Measurements from ENCODE around the gene LGALSL.
A peak's percentile ranks its signal among the peaks of the same experiment; 100 is the strongest.
"Not testable (repeated sequence)": the region's sequence is repeated elsewhere in the genome, so short reads cannot be mapped to it uniquely, and the experiment has no call there.

The LGALSL gene

GRCh38 chr2:64442801-64443429, 11.0 kb upstream of the LGALSL start:
- DNase-seq: no peak

- not testable (repeated sequence) for DNase-seq
These were observed 8.0 kb upstream of the LGALSL start for GRCh38 chr2:64445970-64446369.

- DNase-seq: no peak
These were observed 6.5 kb upstream of the LGALSL start for GRCh38 chr2:64447317-64448040.

DNA sequence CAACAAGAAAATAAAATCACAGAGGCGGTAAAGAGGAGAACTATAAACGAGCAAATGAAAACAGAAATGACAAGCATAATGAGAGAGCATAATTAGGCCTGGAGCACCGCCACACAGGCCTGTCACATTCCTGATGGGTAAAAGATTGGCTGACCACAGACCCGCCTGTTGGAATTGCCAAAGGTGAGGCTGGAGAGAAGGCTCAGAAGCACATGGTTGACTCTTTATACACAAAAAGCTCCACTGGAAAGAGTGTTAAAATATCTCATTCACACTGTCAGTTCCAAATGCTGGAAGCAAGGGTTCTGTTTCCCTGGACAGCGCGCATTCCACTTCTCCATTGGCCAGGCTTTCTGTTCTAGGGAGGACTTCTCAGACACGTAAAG, 5.9 kb upstream of the LGALSL start:
- DNase-seq: no peak

- DNase-seq: no peak
These were observed 2.9 kb upstream of the LGALSL start for GRCh38 chr2:64451051-64451450.

DNA sequence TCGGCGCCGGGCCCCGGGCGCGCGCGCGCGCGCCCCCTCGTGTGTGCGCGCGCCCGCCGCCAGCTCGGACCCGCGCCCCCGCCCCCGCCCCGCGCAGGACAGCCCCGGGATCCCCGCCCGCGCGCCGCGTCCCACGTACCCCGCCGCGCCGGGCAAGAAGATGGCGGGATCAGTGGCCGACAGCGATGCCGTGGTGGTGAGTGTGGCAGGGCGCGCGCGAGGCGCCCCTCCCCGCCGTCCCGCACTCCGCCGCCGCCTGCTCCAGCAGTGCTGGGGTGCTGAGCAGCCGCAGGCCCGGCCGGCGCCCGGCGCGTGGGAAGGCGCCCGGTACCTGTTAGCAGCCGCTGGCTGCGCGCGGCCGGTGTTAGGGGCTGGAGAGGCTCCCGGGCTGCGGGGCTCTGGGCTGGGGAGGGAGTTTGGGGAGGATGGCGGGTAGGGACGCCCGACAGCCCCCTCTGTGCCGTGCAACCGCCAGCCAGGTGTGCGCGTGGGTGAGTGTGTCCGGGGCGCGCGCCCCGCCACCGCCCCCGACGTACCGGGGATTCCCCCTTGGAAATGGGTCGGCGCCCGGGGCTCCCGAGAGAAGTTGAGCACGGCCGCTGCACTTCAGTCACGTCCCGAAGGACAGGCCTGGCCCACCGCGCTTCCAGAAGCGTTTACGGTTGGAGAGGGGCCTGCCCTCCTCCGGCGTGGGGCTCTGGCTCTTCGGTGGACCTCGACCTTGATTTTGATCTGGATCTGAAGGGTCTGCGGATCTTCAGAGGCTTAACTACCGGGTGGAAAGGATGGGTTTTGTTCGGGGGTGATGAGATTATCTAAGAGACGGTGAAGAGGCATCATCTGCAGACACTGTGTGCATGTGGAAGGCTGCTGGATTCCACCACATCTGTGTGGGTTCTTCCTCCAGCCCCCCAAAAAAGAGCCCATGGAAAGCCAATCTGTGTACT, 697 bp downstream of the LGALSL start:
- peak; percentile 69 to 85 (median 82) for DNase-seq

GRCh38 chr2:64455545-64455944, 1.6 kb downstream of the LGALSL start:
- no peak for DNase-seq

DNA sequence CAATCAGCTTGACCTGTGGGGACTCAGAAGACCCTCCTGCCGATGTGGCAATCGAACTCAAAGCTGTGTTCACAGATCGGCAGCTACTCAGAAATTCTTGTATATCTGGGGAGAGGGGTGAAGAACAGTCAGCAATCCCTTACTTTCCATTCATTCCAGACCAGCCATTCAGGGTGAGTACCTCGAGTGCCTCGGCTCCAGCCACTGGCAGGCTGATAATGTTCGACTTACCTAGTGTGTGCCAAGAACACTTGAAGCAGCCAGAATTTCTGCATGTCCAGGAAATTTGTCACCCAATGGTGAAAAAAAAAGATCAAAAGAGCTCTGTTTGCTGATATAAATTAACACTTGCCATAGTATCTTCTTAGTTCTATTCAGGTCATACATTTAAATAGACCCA, 2.3 kb downstream of the LGALSL start:
- no peak for DNase-seq

- DNase-seq: peak in 1 of 3 experiments; percentile 26
These were observed 3.6 kb downstream of the LGALSL start for GRCh38 chr2:64457524-64457923.

DNA sequence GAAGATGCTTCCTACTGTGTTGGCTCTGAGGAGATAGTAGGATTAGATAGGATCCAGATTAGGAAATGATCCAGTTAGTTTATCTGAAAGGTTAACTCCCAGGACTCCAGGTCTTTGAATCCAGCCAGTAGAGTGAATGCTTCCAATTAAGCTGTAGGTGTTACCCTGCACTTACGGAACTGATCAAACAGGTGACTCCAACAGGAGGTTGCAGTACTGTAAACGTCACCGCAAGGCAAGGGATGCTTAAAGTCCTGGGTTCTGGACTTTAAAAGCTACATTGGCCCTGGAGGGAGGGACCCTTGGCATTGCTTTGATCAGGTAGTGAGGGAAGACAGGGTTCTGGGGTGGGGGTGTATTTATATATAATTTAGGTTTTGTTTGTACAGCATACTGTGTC, 5.6 kb downstream of the LGALSL start:
- DNase-seq: peak in 1 of 3 experiments; percentile 38

- no peak for DNase-seq
These were observed 6.4 kb downstream of the LGALSL start for GRCh38 chr2:64460330-64460729.

GRCh38 chr2:64461271-64462058, 7.5 kb downstream of the LGALSL start:
- DNase-seq: no peak

GRCh38 chr2:64462171-64462570, 8.2 kb downstream of the LGALSL start:
- DNase-seq: no peak

DNA sequence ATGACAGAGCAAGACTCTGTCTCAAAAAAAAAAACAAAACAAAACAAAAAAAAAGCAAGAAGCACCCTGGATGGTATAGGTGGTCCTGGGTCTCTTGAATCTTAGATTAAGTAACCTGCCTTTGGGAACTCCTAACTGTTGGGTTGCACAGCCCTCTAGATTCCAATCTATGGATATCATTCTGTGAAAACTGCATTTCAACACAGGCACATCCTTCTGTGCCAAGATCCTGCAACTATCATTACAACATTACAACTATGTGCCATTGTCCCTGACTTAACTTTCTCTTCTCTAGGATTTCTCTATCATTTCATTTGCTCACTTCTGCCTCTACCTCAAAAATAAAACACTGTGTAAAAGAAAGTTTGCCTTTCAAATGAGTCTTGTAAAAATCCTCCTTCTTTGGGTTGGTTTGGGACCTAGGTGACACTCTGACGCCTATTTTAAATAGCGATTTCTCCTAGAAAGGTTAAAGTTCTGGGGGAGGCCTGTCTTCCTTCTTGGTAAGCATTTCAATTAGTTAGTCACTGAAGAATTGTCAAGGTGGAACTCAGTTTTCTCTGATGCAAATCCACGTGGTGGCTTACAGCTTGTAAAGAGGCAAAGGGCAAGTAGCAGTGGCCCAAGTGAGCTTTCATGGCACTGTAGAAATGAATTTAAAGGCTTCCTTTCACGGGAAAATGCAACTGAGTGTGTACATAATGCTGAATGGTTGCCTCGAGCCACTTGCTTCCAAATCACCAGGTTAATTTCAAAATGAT, 9.2 kb downstream of the LGALSL start:
- DNase-seq: no peak

DNA sequence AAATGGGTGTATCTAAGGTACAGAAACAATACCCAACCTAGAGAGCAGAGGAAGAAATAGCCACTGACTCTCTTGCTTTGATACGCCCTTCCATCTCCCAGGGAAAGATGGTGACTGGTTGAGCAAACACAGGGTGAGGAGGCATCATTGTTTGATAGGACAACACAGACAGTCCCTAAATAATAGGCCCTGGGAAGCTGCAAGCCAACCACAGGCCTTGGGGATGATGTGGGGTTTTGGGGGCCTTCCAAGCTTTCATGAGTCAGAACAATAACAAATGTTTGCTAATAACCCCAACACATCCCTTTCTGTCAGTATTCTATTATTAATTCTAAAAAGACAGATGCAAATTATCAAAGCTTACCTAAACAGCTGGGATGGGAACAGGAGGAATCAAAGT, 9.8 kb downstream of the LGALSL start:
- DNase-seq: peak in 2 of 3 experiments; percentile 16 to 40

DNA sequence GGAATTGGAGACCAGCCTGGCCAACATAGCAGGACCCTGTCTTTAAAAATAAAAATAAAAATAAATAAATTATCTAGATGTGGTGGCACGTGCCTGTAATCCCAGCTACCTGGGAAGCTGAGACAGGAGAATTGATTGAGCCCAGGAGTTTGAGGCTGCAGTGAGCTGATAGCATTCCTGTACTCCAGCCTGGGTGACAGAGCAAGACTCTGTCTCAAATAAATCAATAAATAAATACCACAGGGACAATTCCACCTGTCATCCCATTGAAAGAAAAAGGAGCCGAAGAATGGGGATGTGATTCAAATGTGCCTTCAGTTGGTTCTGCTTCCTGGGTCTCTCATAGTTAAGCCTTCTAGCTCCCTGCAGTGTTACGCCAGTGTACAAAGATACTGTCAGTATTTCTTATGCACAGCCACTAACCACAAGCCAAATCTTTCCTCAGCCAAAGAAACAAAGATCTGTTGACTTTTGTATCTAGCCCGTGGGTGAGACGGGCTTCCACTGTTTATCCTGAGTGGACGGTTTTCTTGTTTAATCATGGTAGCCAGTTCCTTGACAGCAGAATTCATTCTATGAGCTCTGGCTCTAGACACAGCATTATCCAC, 12.6 kb downstream of the LGALSL start:
- DNase-seq: no peak

- no peak for DNase-seq
These were observed 13.3 kb downstream of the LGALSL start for GRCh38 chr2:64467096-64467843.

GRCh38 chr2:64469261-64469660, 15.3 kb downstream of the LGALSL start:
- DNase-seq: no peak

DNA sequence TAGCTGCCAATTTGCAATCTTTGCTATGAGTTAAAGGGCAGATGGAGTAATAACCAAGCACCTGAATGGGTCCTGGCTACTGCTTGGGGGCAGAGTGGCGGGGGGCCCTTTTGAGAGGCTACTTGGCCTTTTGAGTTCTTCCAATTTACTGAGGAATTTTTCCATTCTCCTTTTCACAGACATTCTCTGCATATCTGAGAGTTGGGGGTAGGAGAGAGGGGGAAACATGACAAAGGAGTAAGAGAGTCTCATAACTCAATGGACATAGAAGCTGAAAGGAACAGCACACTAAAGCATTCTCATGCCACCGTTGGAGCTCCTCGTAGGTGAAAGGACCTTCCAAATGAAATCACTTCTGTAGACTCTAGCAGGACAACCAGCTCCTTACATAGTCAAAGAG, 16.1 kb downstream of the LGALSL start:
- no peak for DNase-seq

- peak in 2 of 3 experiments; percentile 20 to 60 for DNase-seq
These were observed 16.9 kb downstream of the LGALSL start for GRCh38 chr2:64470766-64471295.
